Measurements from ENCODE around the gene MYO3A.

Gene MYO3A
- 0 to 0.06 reads per million in 2 experiments for total RNA-seq

GRCh38 chr10:25933653-25934608, at the start of gene MYO3A:
Gene MYO3A (plus strand): TSS chr10:25934229. CDS start chr10:25952111, 17,882 bp downstream.
- no peak for DNase-seq (ENCODE audit: low read depth)

GRCh38 chr10:25888627-25889026, 45.4 kb upstream of the MYO3A start:
- DNase-seq (ENCODE audit: low read depth), result no peak

GRCh38 chr10:25890995-25891394, 43.0 kb upstream of the MYO3A start:
- no peak for DNase-seq (ENCODE audit: low read depth)

GRCh38 chr10:25895856-25896255, 38.2 kb upstream of the MYO3A start:
- no peak for DNase-seq (ENCODE audit: low read depth)

- DNase-seq (ENCODE audit: low read depth), result no peak
These were observed 37.6 kb upstream of the MYO3A start for GRCh38 chr10:25896421-25896820.

- no peak for DNase-seq (ENCODE audit: low read depth)
These were observed 34.7 kb upstream of the MYO3A start for GRCh38 chr10:25899304-25899703.

GRCh38 chr10:25901199-25901598, 32.8 kb upstream of the MYO3A start:
- DNase-seq (ENCODE audit: low read depth), result no peak

GRCh38 chr10:25902002-25902401, 32.0 kb upstream of the MYO3A start:
- no peak for DNase-seq (ENCODE audit: low read depth)

- no peak for DNase-seq (ENCODE audit: low read depth)
These were observed 26.8 kb upstream of the MYO3A start for GRCh38 chr10:25907261-25907660.

GRCh38 chr10:25912866-25913265, 21.2 kb upstream of the MYO3A start:
- DNase-seq (ENCODE audit: low read depth), result no peak

GRCh38 chr10:25914776-25915175, 19.3 kb upstream of the MYO3A start:
- DNase-seq (ENCODE audit: low read depth), result no peak

GRCh38 chr10:25934621-25935139, 651 bp downstream of the MYO3A start:
- no peak for DNase-seq (ENCODE audit: low read depth)

GRCh38 chr10:25938405-25938804, 4.4 kb downstream of the MYO3A start:
- DNase-seq (ENCODE audit: low read depth), result no peak

- no peak for DNase-seq (ENCODE audit: low read depth)
These were observed 10.7 kb downstream of the MYO3A start for GRCh38 chr10:25944771-25945170.

- DNase-seq (ENCODE audit: low read depth), result no peak
These were observed 18.8 kb downstream of the MYO3A start for GRCh38 chr10:25952857-25953256.

GRCh38 chr10:25954851-25955250, 20.8 kb downstream of the MYO3A start:
- DNase-seq (ENCODE audit: low read depth), result no peak

- DNase-seq (ENCODE audit: low read depth), result no peak
These were observed 25.7 kb downstream of the MYO3A start for GRCh38 chr10:25959540-25960232.

- no peak for DNase-seq (ENCODE audit: low read depth)
These were observed 31.6 kb downstream of the MYO3A start for GRCh38 chr10:25965584-25965983.

GRCh38 chr10:25966844-25967243, 32.8 kb downstream of the MYO3A start:
- no peak for DNase-seq (ENCODE audit: low read depth)

GRCh38 chr10:25972631-25973030, 38.6 kb downstream of the MYO3A start:
- no peak for DNase-seq (ENCODE audit: low read depth)

GRCh38 chr10:25974897-25975459, 40.9 kb downstream of the MYO3A start:
- DNase-seq (ENCODE audit: low read depth), result no peak

- DNase-seq (ENCODE audit: low read depth), result no peak
These were observed 44.7 kb downstream of the MYO3A start for GRCh38 chr10:25978771-25979170.
